ENCODE data around the gene GFRAL. TPM values are rescaled to one million over a fixed set of nuclear protein-coding genes. Genes with fewer than 3 reads are reported as not detected.

The GFRAL gene, protein sequence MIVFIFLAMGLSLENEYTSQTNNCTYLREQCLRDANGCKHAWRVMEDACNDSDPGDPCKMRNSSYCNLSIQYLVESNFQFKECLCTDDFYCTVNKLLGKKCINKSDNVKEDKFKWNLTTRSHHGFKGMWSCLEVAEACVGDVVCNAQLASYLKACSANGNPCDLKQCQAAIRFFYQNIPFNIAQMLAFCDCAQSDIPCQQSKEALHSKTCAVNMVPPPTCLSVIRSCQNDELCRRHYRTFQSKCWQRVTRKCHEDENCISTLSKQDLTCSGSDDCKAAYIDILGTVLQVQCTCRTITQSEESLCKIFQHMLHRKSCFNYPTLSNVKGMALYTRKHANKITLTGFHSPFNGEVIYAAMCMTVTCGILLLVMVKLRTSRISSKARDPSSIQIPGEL
- total RNA-seq: not detected in 3 replicates

DNA sequence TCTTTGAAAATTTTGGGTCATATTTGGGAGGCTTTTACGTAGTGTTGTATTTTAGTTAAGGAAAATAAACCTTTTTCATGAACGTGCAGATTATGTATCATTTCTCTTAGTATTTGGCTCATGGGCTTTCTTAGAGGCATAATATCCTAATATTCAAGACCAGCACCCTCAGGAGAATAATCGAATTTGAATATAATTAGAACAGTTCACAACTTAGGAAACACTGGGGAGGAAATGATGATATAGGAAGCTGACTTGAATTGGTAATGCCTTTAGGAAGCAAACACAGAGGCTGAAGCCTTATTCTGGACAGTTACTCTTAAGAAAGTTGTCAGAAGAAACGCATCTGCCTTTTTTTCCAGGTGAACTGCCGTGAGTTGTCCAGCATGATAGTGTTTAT is at the start of gene GFRAL:
Gene GFRAL, plus strand, starts transcription at position 301 of the 400 bp plus-strand sequence. Its CDS starts 86 bp downstream, at position 387.
- no peaks in the 10 kb centered on the region for H3K4me1 Mint-ChIP-seq
- H3K36me3 Mint-ChIP-seq: no peaks in the 10 kb centered on the region
- no peaks in the 10 kb centered on the region for H3K9me3 Mint-ChIP-seq
- no peak within 1 kb of the TSS for H3K27ac Mint-ChIP-seq
- no peak within 1 kb of the TSS for H3K4me3 Mint-ChIP-seq
- DNase-seq (ENCODE audit: low spot score in 2 of 2, unreplicated experiment in 2 of 2): no peak
- TF ChIP-seq, protein P1, sequence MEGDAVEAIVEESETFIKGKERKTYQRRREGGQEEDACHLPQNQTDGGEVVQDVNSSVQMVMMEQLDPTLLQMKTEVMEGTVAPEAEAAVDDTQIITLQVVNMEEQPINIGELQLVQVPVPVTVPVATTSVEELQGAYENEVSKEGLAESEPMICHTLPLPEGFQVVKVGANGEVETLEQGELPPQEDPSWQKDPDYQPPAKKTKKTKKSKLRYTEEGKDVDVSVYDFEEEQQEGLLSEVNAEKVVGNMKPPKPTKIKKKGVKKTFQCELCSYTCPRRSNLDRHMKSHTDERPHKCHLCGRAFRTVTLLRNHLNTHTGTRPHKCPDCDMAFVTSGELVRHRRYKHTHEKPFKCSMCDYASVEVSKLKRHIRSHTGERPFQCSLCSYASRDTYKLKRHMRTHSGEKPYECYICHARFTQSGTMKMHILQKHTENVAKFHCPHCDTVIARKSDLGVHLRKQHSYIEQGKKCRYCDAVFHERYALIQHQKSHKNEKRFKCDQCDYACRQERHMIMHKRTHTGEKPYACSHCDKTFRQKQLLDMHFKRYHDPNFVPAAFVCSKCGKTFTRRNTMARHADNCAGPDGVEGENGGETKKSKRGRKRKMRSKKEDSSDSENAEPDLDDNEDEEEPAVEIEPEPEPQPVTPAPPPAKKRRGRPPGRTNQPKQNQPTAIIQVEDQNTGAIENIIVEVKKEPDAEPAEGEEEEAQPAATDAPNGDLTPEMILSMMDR (IDR thresholded peaks at IDR 0.05; ENCODE audit: unreplicated experiment): no peak
- H3K27me3 Mint-ChIP-seq (ENCODE audit: low read depth): peaks cover 14% of the 10 kb centered on the region

DNA sequence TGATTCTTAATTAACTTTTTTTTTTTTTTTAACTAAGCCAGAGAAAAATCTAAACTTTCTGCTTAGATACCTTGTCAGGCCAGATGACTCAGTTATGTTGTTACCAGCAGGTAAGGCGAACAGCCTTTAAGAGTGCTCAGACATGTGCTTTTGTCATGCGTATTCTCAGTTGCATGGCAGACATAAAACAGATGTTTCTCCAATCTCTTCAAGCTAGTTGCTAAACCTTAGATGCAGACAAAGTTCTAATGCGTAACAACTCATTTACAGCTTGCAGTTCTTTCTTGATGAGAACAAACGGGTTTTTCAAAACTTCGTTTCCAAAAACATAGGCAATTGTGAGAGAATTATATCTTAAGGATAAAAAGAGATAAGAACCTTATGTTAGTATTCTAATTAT is 49.6 kb upstream of the GFRAL start:
- Mint-ChIP-seq H3K9me3 (no peaks in the 10 kb centered on the region), H3K36me3 (no peaks in the 10 kb centered on the region), H3K4me3 (peak overlapping the region; percentile 61), H3K27me3 (ENCODE audit: low read depth) (no peaks in the 10 kb centered on the region), H3K4me1 (peaks cover 18% of the 10 kb centered on the region), H3K27ac (peak overlapping the region; percentile 50)
- TF ChIP-seq, protein P1 (IDR thresholded peaks at IDR 0.05; ENCODE audit: unreplicated experiment): no peak
- no peak for DNase-seq (ENCODE audit: low spot score in 2 of 2, unreplicated experiment in 2 of 2)

DNA sequence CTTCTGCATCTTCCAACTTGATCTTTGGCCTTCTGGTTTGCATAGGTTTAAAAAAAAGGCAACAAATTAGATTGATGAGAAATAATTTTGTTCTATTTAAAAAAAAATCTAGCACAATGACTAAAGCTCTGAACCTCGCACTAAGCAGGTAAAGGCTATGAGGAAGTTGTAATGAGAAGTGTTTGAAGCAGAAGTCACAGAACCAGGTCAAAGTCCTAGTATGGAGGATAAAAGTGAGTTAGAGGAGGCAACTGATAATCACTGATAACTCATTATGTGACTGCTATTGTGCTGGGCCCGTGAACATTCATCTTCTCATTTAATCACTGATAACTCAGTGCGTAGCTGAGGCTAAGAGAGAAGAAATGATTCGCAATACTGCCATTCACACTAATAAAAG is 46.1 kb upstream of the GFRAL start:
- no peak overlapping the region for H3K4me3 Mint-ChIP-seq
- no peak overlapping the region for H3K27ac Mint-ChIP-seq
- no peak for DNase-seq (ENCODE audit: low spot score in 2 of 2, unreplicated experiment in 2 of 2)
- no peaks in the 10 kb centered on the region for H3K9me3 Mint-ChIP-seq
- TF ChIP-seq, protein P1 (IDR thresholded peaks at IDR 0.05; ENCODE audit: unreplicated experiment): no peak
- H3K27me3 Mint-ChIP-seq (ENCODE audit: low read depth): no peaks in the 10 kb centered on the region
- H3K36me3 Mint-ChIP-seq: no peaks in the 10 kb centered on the region
- peaks cover 17% of the 10 kb centered on the region for H3K4me1 Mint-ChIP-seq

DNA sequence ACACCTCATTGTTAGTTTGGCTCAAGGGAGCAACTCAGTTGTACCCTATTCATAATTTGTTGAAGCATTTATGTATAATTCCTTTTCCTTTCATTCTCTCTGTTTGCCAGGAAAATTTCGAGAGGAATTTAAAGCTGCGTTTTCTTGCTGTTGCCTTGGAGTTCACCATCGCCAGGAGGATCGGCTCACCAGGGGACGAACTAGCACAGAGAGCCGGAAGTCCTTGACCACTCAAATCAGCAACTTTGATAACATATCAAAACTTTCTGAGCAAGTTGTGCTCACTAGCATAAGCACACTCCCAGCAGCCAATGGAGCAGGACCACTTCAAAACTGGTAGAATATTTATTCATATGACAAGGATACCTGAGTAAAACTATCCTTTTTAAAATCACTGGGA is 45.2 kb upstream of the GFRAL start:
- H3K36me3 Mint-ChIP-seq: no peaks in the 10 kb centered on the region
- H3K27ac Mint-ChIP-seq: peak overlapping the region; percentile 1
- TF ChIP-seq, protein P1 (IDR thresholded peaks at IDR 0.05; ENCODE audit: unreplicated experiment): no peak
- no peaks in the 10 kb centered on the region for H3K27me3 Mint-ChIP-seq (ENCODE audit: low read depth)
- H3K4me3 Mint-ChIP-seq: no peak overlapping the region
- peaks cover 13% of the 10 kb centered on the region for H3K4me1 Mint-ChIP-seq
- DNase-seq (ENCODE audit: low spot score in 2 of 2, unreplicated experiment in 2 of 2): no peak
- H3K9me3 Mint-ChIP-seq: no peaks in the 10 kb centered on the region

DNA sequence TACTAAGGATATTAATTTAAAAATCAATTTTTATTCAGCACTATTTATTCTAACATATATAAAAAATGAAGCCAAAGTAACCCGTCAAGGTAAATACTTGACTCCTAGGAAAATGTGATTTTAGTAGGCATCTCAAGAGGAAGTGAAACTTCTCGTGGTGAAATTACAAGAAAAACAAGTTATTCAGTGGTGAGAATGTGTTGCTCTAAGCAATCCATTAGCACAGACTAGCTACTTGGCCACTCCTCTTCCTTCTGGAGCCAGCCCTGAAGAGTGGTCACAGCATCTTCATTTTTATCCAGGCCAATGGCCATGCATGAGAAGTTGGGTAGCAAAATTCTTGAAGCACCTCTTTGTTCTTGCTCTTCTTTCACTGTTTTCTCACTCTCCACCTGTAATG is 40.4 kb upstream of the GFRAL start:
- Mint-ChIP-seq H3K4me1 (no peaks in the 10 kb centered on the region), H3K27me3 (ENCODE audit: low read depth) (no peaks in the 10 kb centered on the region), H3K27ac (no peak overlapping the region), H3K4me3 (no peak overlapping the region), H3K9me3 (no peaks in the 10 kb centered on the region), H3K36me3 (no peaks in the 10 kb centered on the region)
- TF ChIP-seq, protein P1 (IDR thresholded peaks at IDR 0.05; ENCODE audit: unreplicated experiment): no peak
- DNase-seq (ENCODE audit: low spot score in 2 of 2, unreplicated experiment in 2 of 2): no peak

Measured in mesothelial cell of epicardium (in vitro differentiated cells).